Effector memory CD4-positive, alpha-beta T cell (primary cell): Measurements from ENCODE around the gene RBM4B.

Experiments
- DNase-seq, 3 donors: peaks; one replicate each; pipeline ENCODE4 v3.0.0-alpha.2; 2020
- H3K27ac ChIP-seq: 2 replicates; pipeline ENCODE4 v1.7.0; 2013; ENCODE audit warnings: mild to moderate bottlenecking, low read length, moderate library complexity; ENCODE audit not compliant: insufficient read depth, poor library complexity, severe bottlenecking
- H3K27me3 ChIP-seq: replicated peaks from 2 replicates; pipeline ENCODE4 v1.7.0; 2013; ENCODE audit warnings: mild to moderate bottlenecking, low read length; ENCODE audit not compliant: insufficient read depth, control insufficient read depth, poor library complexity, severe bottlenecking
- H3K36me3 ChIP-seq: 2 replicates; pipeline ENCODE4 v1.7.0; 2013; ENCODE audit warnings: mild to moderate bottlenecking, low read length, moderate library complexity; ENCODE audit not compliant: control insufficient read depth, insufficient read depth
- H3K4me1 ChIP-seq: 2 replicates; pipeline ENCODE4 v1.7.0; 2013; ENCODE audit warnings: low read length, mild to moderate bottlenecking; ENCODE audit not compliant: control insufficient read depth, insufficient read depth, poor library complexity, severe bottlenecking
- H3K4me3 ChIP-seq: 2 replicates; pipeline ENCODE4 v1.7.0; 2013; ENCODE audit warnings: low read length, low read depth, mild to moderate bottlenecking; ENCODE audit not compliant: insufficient read depth, poor library complexity, severe bottlenecking
- H3K9me3 ChIP-seq: 2 replicates; pipeline ENCODE4 v1.7.0; 2013; ENCODE audit warnings: mild to moderate bottlenecking, low read length, moderate library complexity; ENCODE audit not compliant: control insufficient read depth

RBM4B gene

DNA sequence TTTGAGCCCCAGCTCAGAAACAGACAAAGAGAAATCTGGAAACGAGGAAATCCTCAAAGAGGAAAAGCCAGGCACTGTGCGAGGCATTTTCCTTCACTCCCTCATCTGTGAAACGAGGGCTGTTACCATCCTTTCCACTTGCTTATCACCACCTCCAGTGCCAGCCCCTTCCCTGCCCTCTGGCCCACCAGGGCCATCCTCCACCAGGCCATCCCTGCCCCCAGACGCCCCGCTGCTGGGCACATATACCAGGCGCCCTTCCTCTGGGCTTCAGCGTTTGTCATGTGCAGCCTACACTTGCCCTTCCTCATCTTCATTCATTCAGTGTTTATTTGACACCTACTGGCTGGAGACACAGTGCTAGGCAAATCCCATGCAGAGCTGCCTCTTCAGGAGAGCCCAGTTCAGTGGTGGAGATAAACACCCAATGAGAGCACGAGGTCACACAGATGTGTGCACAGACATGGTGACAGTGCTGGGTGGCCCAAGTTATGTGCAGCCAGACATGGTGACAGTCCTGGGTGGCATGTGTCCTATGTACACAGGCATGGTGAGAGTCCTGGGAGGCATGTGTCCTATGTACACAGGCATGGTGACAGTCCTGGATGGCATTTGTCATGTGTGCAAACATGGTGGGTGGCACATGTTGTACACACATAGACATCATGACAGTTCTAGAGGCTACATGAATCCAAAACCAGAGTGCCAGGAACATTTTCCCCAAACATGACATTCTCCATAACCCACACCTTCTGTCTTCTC, 41.6 kb upstream of the RBM4B start:
- no peak overlapping the region for H3K27ac ChIP-seq
- H3K9me3 ChIP-seq: no peaks in the 10 kb centered on the region
- H3K4me3 ChIP-seq: no peak overlapping the region
- H3K27me3 ChIP-seq: no peaks in the 10 kb centered on the region
- no peaks in the 10 kb centered on the region for H3K4me1 ChIP-seq
- DNase-seq: no peak
- H3K36me3 ChIP-seq: no peaks in the 10 kb centered on the region

DNA sequence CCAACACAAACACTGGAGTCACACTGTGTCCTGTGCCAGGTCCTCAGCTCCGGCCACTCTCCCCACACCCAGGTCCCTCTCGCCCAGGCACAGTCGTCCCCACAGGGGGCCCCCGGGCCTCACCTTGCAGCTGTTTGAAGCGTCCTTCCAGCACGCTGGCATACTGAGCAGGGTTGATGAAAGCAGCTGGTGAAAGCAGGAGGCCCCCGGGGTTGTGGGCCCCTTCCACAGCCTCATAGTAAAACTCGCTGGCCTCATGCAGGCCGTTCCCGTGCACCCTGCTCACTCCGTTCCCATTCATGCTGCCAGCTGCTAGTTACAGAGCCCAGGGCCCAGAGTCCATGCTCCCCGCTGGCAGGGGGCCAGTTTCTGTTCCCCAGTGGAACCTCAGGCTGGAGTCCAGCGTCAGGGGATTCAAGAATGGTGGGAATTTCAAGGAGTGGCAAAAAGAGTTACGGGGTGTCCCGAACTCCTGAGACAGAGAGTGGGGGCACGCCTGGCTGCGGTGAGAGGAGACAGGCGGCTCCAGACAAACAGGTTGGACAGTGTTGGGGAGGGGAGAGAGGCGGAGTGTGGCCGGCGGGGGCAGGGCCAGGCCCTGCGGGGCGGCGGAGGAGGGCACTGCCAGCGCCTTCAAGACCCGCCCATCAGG, 40.8 kb upstream of the RBM4B start:
- no peaks in the 10 kb centered on the region for H3K36me3 ChIP-seq
- no peaks in the 10 kb centered on the region for H3K4me1 ChIP-seq
- no peak overlapping the region for H3K4me3 ChIP-seq
- H3K27me3 ChIP-seq: peaks cover 3% of the 10 kb centered on the region
- no peak overlapping the region for H3K27ac ChIP-seq
- no peaks in the 10 kb centered on the region for H3K9me3 ChIP-seq
- no peak for DNase-seq

DNA sequence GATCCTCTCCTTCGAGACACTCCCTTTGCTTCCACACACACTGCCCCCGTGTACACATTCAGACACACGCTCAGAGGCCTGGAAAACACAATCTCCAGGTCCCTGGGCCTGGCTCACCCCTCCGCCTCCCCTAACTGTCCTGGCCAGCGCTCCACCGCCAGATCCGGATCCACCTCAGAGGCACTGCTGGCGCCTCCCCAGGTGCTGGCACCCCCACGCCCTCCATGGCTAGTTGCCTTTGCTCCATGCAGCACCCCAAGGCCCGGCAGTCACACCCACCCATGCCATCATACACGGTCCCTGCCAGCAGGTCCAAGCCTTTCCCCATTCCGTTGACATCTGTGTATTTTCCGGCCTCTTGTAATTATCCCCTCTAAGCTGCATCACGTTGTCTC, 40.2 kb upstream of the RBM4B start:
- H3K27me3 ChIP-seq: peaks cover 3% of the 10 kb centered on the region
- no peak overlapping the region for H3K4me3 ChIP-seq
- H3K36me3 ChIP-seq: no peaks in the 10 kb centered on the region
- DNase-seq: no peak
- no peaks in the 10 kb centered on the region for H3K9me3 ChIP-seq
- H3K27ac ChIP-seq: no peak overlapping the region
- no peaks in the 10 kb centered on the region for H3K4me1 ChIP-seq

DNA sequence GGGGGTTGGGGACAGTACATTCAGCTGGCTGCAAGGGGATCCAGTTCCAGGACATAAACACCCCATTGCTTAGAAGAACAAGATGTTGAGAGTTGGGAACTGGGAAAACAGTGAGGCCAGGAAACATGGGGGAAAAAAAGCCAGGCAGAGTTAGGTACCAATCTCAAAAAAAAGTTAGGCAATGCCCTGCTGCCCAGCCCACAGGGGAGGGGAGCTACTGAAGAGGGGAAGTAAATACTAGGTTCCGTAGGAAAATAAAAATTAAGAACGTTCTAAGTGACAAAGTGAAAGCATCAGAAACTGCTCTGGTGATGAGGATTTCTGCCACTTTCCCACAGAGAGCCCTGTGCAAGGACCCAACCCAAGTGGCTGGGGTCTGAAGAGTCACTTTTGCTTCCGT, 39.3 kb upstream of the RBM4B start:
- Histone ChIP-seq H3K27ac (no peak overlapping the region), H3K27me3 (peaks cover 3% of the 10 kb centered on the region), H3K9me3 (no peaks in the 10 kb centered on the region), H3K4me3 (no peak overlapping the region), H3K4me1 (no peaks in the 10 kb centered on the region), H3K36me3 (no peaks in the 10 kb centered on the region)
- DNase-seq: no peak

DNA sequence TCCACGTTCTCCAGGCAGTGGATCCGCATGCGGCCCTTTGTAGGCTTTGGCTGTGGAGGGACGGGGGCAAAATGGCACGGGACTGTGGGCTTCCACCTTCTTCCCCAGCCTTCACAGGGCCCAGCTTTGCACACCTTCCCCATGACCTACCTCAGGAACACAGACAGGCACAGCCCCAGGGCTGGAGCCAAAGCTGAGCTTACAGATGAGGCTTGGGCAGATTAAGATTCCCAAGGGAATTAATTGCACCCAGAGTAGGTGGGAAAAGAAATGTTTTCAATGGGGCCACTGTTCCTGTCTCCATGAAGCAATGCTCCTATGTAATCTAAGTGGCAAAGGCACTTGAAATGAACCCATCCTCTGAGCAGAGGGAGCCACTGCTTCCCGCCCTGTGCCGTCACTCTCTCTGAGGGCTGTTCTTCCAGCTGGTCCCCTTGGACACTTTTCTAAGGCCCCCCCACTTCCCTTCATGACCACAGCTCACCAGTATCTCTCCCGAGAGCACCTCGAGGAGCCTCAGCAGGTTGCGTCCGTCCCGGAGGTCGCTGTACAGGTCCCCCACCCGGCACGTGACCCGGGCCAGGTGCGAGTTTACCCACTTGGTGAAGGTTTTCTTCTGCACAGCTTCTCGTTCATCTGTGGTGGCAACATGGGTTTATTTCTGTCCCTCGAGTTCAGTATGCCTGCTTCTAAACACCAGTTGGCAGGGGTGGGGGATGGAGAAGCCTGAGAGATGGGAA, 37.8 kb upstream of the RBM4B start:
- H3K27ac ChIP-seq: no peak overlapping the region
- H3K27me3 ChIP-seq: peaks cover 3% of the 10 kb centered on the region
- H3K4me3 ChIP-seq: no peak overlapping the region
- no peaks in the 10 kb centered on the region for H3K4me1 ChIP-seq
- H3K9me3 ChIP-seq: no peaks in the 10 kb centered on the region
- DNase-seq: no peak
- no peaks in the 10 kb centered on the region for H3K36me3 ChIP-seq

DNA sequence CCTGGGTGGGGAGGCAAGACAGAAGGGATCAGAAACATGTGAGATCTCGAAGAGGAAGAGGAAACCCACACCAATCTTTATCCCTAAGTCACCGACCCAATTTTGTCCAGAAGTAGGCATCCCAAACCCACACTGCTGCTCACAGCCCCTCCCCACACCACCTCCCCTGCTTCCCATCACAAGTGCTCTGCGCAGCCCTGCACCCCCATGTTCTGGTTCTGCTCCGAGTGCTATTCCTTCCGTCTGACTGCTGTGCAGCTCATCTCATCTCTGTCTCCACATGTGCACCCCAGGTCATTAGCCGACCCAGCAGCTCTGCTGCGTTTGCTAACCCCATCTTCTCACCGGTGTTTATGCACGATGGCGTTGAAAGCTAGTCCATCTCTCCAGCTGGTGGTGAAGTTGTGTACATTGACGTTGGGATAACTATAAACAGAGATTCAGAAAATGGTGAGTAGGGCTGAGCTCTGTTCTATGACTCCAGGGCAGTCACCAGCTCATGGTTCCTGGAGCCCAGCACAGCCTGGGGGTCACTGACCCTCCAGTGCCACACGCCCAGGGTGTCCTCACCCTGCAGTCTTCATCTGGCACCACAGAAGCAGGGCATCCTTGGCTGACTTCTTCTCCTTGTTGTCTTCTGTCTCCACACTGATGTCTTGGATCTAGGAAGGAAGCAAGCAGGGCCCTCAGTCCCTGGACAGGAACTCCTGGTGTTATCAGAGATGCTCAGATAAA, 36.2 kb upstream of the RBM4B start:
- H3K27me3 ChIP-seq: peaks cover 3% of the 10 kb centered on the region
- H3K36me3 ChIP-seq: no peaks in the 10 kb centered on the region
- no peak overlapping the region for H3K27ac ChIP-seq

DNA sequence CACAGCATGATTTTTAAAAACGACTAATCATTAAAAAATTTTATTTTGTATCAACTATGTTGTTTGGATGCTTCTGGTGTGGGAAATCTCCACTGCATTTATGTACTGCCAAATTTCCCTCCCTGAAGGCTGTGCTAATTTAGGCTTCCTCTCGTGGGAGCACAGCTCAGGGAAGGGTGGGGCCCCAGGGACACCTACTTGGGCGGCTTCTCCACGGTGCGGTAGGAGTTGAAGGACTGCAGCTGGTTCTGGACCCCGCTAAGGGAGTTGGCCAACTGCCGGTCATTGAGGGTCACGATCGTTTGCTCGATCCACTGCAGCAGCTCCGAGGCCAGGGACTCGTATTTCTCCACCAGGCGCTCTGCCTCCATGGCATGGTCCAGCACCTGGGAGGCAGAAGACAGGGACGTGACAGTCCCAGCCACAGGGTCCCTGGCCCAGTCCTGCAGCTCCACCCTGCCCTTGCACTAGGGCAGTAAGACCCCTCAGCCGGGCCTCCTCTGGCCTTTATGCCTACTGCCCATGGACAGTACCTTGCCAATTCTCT, 32.8 kb upstream of the RBM4B start:
- no peaks in the 10 kb centered on the region for H3K4me1 ChIP-seq
- H3K4me3 ChIP-seq: no peak overlapping the region
- H3K27me3 ChIP-seq: peaks cover 3% of the 10 kb centered on the region
- no peaks in the 10 kb centered on the region for H3K36me3 ChIP-seq
- DNase-seq: no peak
- no peak overlapping the region for H3K27ac ChIP-seq
- H3K9me3 ChIP-seq: no peaks in the 10 kb centered on the region

More for the DNA sequence above, 36.2 kb upstream of the RBM4B start:
- no peaks in the 10 kb centered on the region for H3K4me1 ChIP-seq
- no peak for DNase-seq
- H3K4me3 ChIP-seq: no peak overlapping the region
- H3K9me3 ChIP-seq: no peaks in the 10 kb centered on the region

DNA sequence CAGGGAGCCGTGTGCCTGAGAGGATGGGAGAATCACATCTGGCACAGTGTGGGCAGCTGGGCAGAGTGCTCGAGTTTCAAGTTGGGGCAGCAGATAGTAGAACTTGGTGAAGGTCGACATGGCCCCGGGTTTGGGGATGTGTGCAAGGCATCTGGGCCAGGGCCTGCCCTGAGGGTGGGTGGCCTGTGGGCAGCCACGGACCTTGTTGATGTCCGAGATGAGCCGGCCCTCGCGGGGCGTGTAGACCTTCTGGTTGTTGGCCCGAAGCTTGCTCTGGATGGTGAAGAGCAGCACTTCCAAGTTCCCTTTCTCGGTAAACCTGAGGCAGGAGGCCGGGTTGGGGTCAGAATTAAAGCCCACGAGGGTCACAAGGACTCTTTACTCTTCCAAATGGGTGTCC, 31.0 kb upstream of the RBM4B start:
- no peaks in the 10 kb centered on the region for H3K36me3 ChIP-seq
- H3K4me3 ChIP-seq: no peak overlapping the region
- no peaks in the 10 kb centered on the region for H3K4me1 ChIP-seq
- H3K27ac ChIP-seq: no peak overlapping the region
- H3K27me3 ChIP-seq: no peaks in the 10 kb centered on the region
- H3K9me3 ChIP-seq: no peaks in the 10 kb centered on the region
- DNase-seq: no peak

DNA sequence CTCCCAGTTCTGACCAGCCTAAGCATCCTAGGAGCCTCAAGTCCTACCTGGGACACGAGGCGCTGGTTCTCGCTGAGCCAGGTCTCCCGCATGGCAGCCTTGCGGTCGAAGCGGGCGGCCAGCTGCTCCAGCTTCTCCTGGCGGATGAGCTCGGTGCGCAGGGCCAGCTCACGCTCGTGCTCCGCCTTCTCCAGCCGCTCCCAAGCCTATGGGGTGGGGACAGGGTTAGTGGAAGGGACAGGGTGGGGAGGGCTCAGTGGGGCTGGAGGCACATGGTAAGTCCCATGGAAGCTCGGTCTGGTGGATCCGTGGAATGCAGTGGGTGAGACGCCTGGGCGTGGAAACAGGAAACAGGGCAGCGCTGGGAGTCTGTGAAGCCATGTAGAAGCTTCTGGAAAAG, 30.4 kb upstream of the RBM4B start:
- Histone ChIP-seq H3K36me3 (no peaks in the 10 kb centered on the region), H3K4me3 (no peak overlapping the region), H3K27me3 (no peaks in the 10 kb centered on the region), H3K9me3 (no peaks in the 10 kb centered on the region), H3K27ac (no peak overlapping the region), H3K4me1 (no peaks in the 10 kb centered on the region)
- DNase-seq: no peak
